HepG2 (cell line): Measurements from ENCODE around the gene CACNA1D. TPM values are rescaled to one million over a fixed set of nuclear protein-coding genes. Genes with fewer than 3 reads are reported as not detected.

Experiments used
- ATAC-seq: fragments of 200-7000 bp; cut with Tn5 transposase; 3 replicates; pipeline ENCODE4 v1.9.1; 2020; ENCODE audit warnings: mild to moderate bottlenecking, moderate library complexity
- BruUV-seq: library from RNA; stranded (reverse); fragments of 400-500 nt; replicated peaks from 2 replicates; lab custom pipeline; 2021; lab: Mats Ljungman, UMichigan
- CTCF ChIA-PET: fragments of 300-600 bp; formaldehyde crosslinking; extraction: SDS; loops from one replicate; lab custom pipeline; 2021; ENCODE audit warnings: low total read pairs, inconsistent platforms, low intra/inter-chr PET ratio; lab: Yijun Ruan, JAX
- POLR2A ChIA-PET: fragments of 350-600 bp; sonication (Branson Sonifier 250); formaldehyde crosslinking; loops from one replicate; lab custom pipeline; 2020; ENCODE audit warnings: antibody characterized with exemption, inconsistent platforms; lab: Yijun Ruan, JAX
- DNase-seq: peaks from one replicate; pipeline ENCODE4 v3.0.0-alpha.2; 2015; ENCODE audit warnings: low spot score
- FAIRE-seq: peaks from 3 replicates; lab custom pipeline; 2011; peaks lifted over from hg19 to GRCh38; lab: Jason Lieb, UNC
- H2AFZ ChIP-seq: one replicate; pipeline ENCODE4 v1.6.1; 2011; ENCODE audit warnings: low read length, inconsistent platforms
- H3K27ac ChIP-seq: fragments of 300-600 bp; 3 replicates; pipeline ENCODE4 v1.8.0; 2011; ENCODE audit warnings: mixed run types, mild to moderate bottlenecking, mixed read lengths, low read length, inconsistent platforms; ENCODE audit not compliant: insufficient read depth; ENCODE audit errors: extremely low read length
- H3K27me3 ChIP-seq, 2 experiments: fragments of 200-600 bp in 1 of 2; 2 replicates in 1 of 2; 3 replicates in 1 of 2; pipeline versions ENCODE4 v1.6.0 to v1.8.0; 2011; ENCODE audit warnings: low read length in 2 of 2, mild to moderate bottlenecking in 2 of 2, moderate library complexity in 2 of 2, inconsistent platforms in 1 of 2; ENCODE audit not compliant: insufficient read depth in 2 of 2, control insufficient read depth in 1 of 2
- H3K36me3 ChIP-seq, 2 experiments: fragments of 200-600 bp in 1 of 2; replicated peaks in 1 of 2; 2 replicates in 1 of 2; 3 replicates in 1 of 2; pipeline versions ENCODE4 v1.5.1 to v1.8.0; 2011; ENCODE audit warnings: low read length in 2 of 2, inconsistent platforms in 1 of 2; ENCODE audit not compliant: insufficient read depth in 2 of 2, control insufficient read depth in 1 of 2
- H3K4me1 ChIP-seq: 2 replicates; pipeline ENCODE4 v1.5.1; 2012; ENCODE audit warnings: low read length, inconsistent platforms; ENCODE audit not compliant: insufficient read depth
- H3K4me2 ChIP-seq: 2 replicates; pipeline ENCODE4 v1.6.0; 2011; ENCODE audit warnings: low read depth, low read length, inconsistent platforms
- H3K4me3 ChIP-seq, 3 experiments: fragments of 200-600 bp in 1 of 3; sonication (generic), shearing (Covaris generic) in 1 of 3; replicated peaks in 1 of 3; 2 replicates each; pipeline ENCODE4 v1.5.1; 2011 to 2016; ENCODE audit warnings: low read length in 3 of 3, inconsistent platforms in 2 of 3, low read depth in 2 of 3, mild to moderate bottlenecking in 2 of 3, control low read depth in 1 of 3, mixed read lengths in 1 of 3; ENCODE audit not compliant: insufficient read depth in 1 of 3
- H3K79me2 ChIP-seq: one replicate; pipeline ENCODE4 v1.6.1; 2011; ENCODE audit warnings: low read length, inconsistent platforms; ENCODE audit not compliant: insufficient read depth
- H3K9ac ChIP-seq: 2 replicates; pipeline ENCODE4 v1.6.0; 2011; ENCODE audit warnings: mild to moderate bottlenecking, low read depth, low read length, inconsistent platforms; ENCODE audit not compliant: insufficient read depth
- H3K9me3 ChIP-seq: 2 replicates; pipeline ENCODE4 v1.5.1; 2012; ENCODE audit warnings: mild to moderate bottlenecking, low read length
- H4K20me1 ChIP-seq: 2 replicates; pipeline ENCODE4 v1.6.0; 2011; ENCODE audit warnings: inconsistent platforms, mild to moderate bottlenecking, low read length, moderate library complexity; ENCODE audit not compliant: insufficient read depth
- DPF2 ChIP-seq: sonication (generic); formaldehyde crosslinking; IDR thresholded peaks from 2 replicates; pipeline ENCODE4 v1.4.0; 2020; ENCODE audit warnings: mild to moderate bottlenecking, low read depth, missing genetic modification reagents, borderline replicate concordance
- HNF4A ChIP-seq: sonication (generic); formaldehyde crosslinking; IDR thresholded peaks from 2 replicates; pipeline ENCODE4 v1.4.0; 2020; ENCODE audit warnings: missing genetic modification reagents
- NRL ChIP-seq: sonication (generic); formaldehyde crosslinking; IDR thresholded peaks from 2 replicates; pipeline ENCODE4 v1.5.0; 2020; ENCODE audit warnings: missing genetic modification reagents, mild to moderate bottlenecking, moderate library complexity, borderline replicate concordance
- REXO4 ChIP-seq: sonication (generic); formaldehyde crosslinking; IDR thresholded peaks from 2 replicates; pipeline ENCODE4 v1.8.0; 2022; ENCODE audit warnings: missing genetic modification reagents, mild to moderate bottlenecking, borderline replicate concordance
- SNAI1 ChIP-seq: sonication (generic); formaldehyde crosslinking; IDR thresholded peaks from 2 replicates; pipeline ENCODE4 v1.5.0; 2020; ENCODE audit warnings: mild to moderate bottlenecking, missing genetic modification reagents, borderline replicate concordance
- TBL1XR1 ChIP-seq: fragments of 150-350 bp; IDR thresholded peaks from 2 replicates; pipeline ENCODE4 v1.6.1; 2014; ENCODE audit warnings: borderline replicate concordance, low read length; ENCODE audit not compliant: partially characterized antibody
- ZNF549 ChIP-seq: sonication (generic); formaldehyde crosslinking; IDR thresholded peaks from 2 replicates; pipeline ENCODE4 v1.5.0; 2020; ENCODE audit warnings: missing genetic modification reagents
- ZNF550 ChIP-seq: sonication (generic); formaldehyde crosslinking; IDR thresholded peaks from 2 replicates; pipeline ENCODE4 v1.4.0; 2020; ENCODE audit warnings: mild to moderate bottlenecking, missing genetic modification reagents, borderline replicate concordance
- WGBS: methylation state at CpG from one replicate; pipeline ENCODE4 v1.1.6; 2017; ENCODE audit warnings: low lambda C conversion rate; 5-methylcytosine and 5-hydroxymethylcytosine counted together
- in situ Hi-C: cut with HindIII; loops from 2 replicates; pipeline ENCODE4 v1.10.0; 2017; ENCODE audit warnings: low pct_unique_long_range_greater_than_20kb; ENCODE audit not compliant: extremely low pct_ligation_motif_present
- intact Hi-C: fragments of 100-400 bp; cut with micrococcal nuclease; formaldehyde crosslinking; loops from one replicate; pipeline ENCODE4 v1.10.0; 2022; ENCODE audit not compliant: unreplicated experiment
- polyA plus RNA-seq, 8 experiments: library from polyadenylated mRNA; depleted of rRNA in 3 of 8; stranded (reverse) in 7 of 8; unstranded in 1 of 8; fragments of >200 nt; fragmentation: Illumina TruSeq in 4 of 8; extraction: Trizol in 4 of 8; gene quantifications; 2 replicates each; pipeline versions ENCODE4 v1.2.1 to v1.2.3, GENCODE V29; 2011 to 2016; ENCODE audit warnings: low read depth in 4 of 8, missing spikeins in 1 of 8, mixed read lengths in 1 of 8; ENCODE audit not compliant: insufficient read depth in 1 of 8
- total RNA-seq, 5 experiments: library from RNA; depleted of rRNA; stranded (reverse); fragments of >200 nt; fragmentation: Illumina TruSeq; extraction: Trizol; gene quantifications; 2 replicates each; pipeline ENCODE4 v1.2.3, GENCODE V29; 2016; ENCODE audit warnings: low read depth in 1 of 5
- TF ChIP-seq, protein P1 (sequence below): sonication (generic); formaldehyde crosslinking; IDR thresholded peaks from 2 replicates; pipeline ENCODE4 v1.4.0; 2020; ENCODE audit warnings: missing genetic modification reagents
- TF ChIP-seq, protein P2 (sequence below): sonication (generic); formaldehyde crosslinking; IDR thresholded peaks from 2 replicates; pipeline ENCODE4 v1.4.0; 2020; ENCODE audit warnings: missing genetic modification reagents, borderline replicate concordance
- TF ChIP-seq, protein P3 (sequence below): sonication (generic); formaldehyde crosslinking; IDR thresholded peaks from 2 replicates; pipeline ENCODE4 v1.8.1; 2022; ENCODE audit warnings: low read depth, mild to moderate bottlenecking, missing genetic modification reagents
- TF ChIP-seq, protein P4 (sequence below): sonication (generic); formaldehyde crosslinking; IDR thresholded peaks from 2 replicates; pipeline ENCODE4 v1.4.0; 2020; ENCODE audit warnings: mild to moderate bottlenecking, missing genetic modification reagents
- TF ChIP-seq, protein P5 (sequence below): IDR thresholded peaks from 2 replicates; pipeline ENCODE4 v1.6.1; 2016; ENCODE audit warnings: missing compliant biosample characterization, missing genetic modification reagents, borderline replicate concordance

The CACNA1D gene
- total and polyA plus RNA-seq, 2 of the 13 experiments (the other 11 are each of a cell fraction or from before 2014, with no cell fraction given), result 0.26 to 0.38 TPM

DNA sequence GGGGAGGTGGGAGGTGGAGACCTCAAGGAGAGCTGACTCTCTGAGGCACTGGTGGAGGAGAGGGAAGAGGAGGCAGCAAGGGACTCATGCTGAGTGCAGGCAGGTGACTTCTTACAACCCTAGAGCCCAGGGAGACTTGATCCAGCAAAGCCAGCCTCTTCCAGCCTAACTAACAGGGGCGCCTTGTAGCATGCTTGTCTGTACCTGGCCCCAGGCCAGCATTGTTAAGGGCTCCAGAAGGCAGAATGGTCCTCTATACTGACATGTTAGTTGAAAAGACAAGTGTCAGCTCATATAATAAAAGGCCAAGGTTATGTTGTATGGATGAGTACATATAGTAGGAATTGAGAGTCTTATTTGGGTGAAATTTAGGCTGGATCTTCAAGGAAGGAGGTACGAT lies 286.4 kb downstream of the CACNA1D start:
- POLR2A ChIA-PET, result no interaction called here
- no peaks in the 10 kb centered on the region for H3K79me2 ChIP-seq
- no peaks in the 10 kb centered on the region for H4K20me1 ChIP-seq
- CTCF ChIA-PET, result no interaction called here
- BruUV-seq, result no TSS peak
- H3K36me3 ChIP-seq, result no peaks in the 10 kb centered on the region
- H3K4me2 ChIP-seq, result no peak overlapping the region
- in situ Hi-C loops, result no loop called here
- H3K9me3 ChIP-seq, result no peaks in the 10 kb centered on the region
- DNase-seq, result no peak
- no peak overlapping the region for H3K9ac ChIP-seq
- H3K4me1 ChIP-seq, result no peaks in the 10 kb centered on the region
- FAIRE-seq, result no peak
- H3K27ac ChIP-seq, result no peak overlapping the region
- H2AFZ ChIP-seq, result no peak overlapping the region
- ATAC-seq, result no peak
- no peak overlapping the region for H3K4me3 ChIP-seq
- 72% methylated on average over 2 of the region's 2 CpGs for WGBS
- intact Hi-C loops, result no loop called here
- peaks cover 0 to 1% of the 10 kb centered on the region in 2 experiments; a peak in 1 of 5 replicates for H3K27me3 ChIP-seq
- no peak for TF ChIP-seq DPF2 (CRISPR knock-in tag)
- no peak for TF ChIP-seq REXO4
- no peak for TF ChIP-seq SNAI1 (CRISPR knock-in tag)
- TF ChIP-seq, protein P1, sequence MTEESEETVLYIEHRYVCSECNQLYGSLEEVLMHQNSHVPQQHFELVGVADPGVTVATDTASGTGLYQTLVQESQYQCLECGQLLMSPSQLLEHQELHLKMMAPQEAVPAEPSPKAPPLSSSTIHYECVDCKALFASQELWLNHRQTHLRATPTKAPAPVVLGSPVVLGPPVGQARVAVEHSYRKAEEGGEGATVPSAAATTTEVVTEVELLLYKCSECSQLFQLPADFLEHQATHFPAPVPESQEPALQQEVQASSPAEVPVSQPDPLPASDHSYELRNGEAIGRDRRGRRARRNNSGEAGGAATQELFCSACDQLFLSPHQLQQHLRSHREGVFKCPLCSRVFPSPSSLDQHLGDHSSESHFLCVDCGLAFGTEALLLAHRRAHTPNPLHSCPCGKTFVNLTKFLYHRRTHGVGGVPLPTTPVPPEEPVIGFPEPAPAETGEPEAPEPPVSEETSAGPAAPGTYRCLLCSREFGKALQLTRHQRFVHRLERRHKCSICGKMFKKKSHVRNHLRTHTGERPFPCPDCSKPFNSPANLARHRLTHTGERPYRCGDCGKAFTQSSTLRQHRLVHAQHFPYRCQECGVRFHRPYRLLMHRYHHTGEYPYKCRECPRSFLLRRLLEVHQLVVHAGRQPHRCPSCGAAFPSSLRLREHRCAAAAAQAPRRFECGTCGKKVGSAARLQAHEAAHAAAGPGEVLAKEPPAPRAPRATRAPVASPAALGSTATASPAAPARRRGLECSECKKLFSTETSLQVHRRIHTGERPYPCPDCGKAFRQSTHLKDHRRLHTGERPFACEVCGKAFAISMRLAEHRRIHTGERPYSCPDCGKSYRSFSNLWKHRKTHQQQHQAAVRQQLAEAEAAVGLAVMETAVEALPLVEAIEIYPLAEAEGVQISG (CRISPR knock-in tag), result no peak
- TF ChIP-seq NRL, result no peak
- TF ChIP-seq, protein P2, sequence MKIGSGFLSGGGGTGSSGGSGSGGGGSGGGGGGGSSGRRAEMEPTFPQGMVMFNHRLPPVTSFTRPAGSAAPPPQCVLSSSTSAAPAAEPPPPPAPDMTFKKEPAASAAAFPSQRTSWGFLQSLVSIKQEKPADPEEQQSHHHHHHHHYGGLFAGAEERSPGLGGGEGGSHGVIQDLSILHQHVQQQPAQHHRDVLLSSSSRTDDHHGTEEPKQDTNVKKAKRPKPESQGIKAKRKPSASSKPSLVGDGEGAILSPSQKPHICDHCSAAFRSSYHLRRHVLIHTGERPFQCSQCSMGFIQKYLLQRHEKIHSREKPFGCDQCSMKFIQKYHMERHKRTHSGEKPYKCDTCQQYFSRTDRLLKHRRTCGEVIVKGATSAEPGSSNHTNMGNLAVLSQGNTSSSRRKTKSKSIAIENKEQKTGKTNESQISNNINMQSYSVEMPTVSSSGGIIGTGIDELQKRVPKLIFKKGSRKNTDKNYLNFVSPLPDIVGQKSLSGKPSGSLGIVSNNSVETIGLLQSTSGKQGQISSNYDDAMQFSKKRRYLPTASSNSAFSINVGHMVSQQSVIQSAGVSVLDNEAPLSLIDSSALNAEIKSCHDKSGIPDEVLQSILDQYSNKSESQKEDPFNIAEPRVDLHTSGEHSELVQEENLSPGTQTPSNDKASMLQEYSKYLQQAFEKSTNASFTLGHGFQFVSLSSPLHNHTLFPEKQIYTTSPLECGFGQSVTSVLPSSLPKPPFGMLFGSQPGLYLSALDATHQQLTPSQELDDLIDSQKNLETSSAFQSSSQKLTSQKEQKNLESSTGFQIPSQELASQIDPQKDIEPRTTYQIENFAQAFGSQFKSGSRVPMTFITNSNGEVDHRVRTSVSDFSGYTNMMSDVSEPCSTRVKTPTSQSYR (CRISPR knock-in tag), result no peak
- TF ChIP-seq, protein P3, sequence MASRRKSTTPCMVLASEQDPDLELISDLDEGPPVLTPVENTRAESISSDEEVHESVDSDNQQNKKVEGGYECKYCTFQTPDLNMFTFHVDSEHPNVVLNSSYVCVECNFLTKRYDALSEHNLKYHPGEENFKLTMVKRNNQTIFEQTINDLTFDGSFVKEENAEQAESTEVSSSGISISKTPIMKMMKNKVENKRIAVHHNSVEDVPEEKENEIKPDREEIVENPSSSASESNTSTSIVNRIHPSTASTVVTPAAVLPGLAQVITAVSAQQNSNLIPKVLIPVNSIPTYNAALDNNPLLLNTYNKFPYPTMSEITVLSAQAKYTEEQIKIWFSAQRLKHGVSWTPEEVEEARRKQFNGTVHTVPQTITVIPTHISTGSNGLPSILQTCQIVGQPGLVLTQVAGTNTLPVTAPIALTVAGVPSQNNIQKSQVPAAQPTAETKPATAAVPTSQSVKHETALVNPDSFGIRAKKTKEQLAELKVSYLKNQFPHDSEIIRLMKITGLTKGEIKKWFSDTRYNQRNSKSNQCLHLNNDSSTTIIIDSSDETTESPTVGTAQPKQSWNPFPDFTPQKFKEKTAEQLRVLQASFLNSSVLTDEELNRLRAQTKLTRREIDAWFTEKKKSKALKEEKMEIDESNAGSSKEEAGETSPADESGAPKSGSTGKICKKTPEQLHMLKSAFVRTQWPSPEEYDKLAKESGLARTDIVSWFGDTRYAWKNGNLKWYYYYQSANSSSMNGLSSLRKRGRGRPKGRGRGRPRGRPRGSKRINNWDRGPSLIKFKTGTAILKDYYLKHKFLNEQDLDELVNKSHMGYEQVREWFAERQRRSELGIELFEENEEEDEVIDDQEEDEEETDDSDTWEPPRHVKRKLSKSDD (CRISPR knock-in tag), result no peak
- TF ChIP-seq, protein P4, sequence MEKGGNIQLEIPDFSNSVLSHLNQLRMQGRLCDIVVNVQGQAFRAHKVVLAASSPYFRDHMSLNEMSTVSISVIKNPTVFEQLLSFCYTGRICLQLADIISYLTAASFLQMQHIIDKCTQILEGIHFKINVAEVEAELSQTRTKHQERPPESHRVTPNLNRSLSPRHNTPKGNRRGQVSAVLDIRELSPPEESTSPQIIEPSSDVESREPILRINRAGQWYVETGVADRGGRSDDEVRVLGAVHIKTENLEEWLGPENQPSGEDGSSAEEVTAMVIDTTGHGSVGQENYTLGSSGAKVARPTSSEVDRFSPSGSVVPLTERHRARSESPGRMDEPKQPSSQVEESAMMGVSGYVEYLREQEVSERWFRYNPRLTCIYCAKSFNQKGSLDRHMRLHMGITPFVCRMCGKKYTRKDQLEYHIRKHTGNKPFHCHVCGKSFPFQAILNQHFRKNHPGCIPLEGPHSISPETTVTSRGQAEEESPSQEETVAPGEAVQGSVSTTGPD (CRISPR knock-in tag), result no peak
- TF ChIP-seq ZNF549 (CRISPR knock-in tag), result no peak
- TF ChIP-seq TBL1XR1, result no peak
- TF ChIP-seq HNF4A (CRISPR knock-in tag), result no peak
- TF ChIP-seq, protein P5, sequence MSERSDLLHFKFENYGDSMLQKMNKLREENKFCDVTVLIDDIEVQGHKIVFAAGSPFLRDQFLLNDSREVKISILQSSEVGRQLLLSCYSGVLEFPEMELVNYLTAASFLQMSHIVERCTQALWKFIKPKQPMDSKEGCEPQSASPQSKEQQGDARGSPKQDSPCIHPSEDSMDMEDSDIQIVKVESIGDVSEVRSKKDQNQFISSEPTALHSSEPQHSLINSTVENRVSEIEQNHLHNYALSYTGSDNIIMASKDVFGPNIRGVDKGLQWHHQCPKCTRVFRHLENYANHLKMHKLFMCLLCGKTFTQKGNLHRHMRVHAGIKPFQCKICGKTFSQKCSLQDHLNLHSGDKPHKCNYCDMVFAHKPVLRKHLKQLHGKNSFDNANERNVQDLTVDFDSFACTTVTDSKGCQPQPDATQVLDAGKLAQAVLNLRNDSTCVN (CRISPR knock-in tag), result no peak
- no peak for TF ChIP-seq ZNF550
